Lower leg skin (tissue), 3 donors: ENCODE results near the gene RGS10.

Source experiments
- POLR2A ChIP-seq, 2 donors: fragments of 450-650 bp; IDR thresholded peaks; one replicate each; pipeline ENCODE4 v1.6.1; 2016 to 2017; ENCODE audit warnings: antibody characterized with exemption in 2 of 2, mild to moderate bottlenecking in 1 of 2, moderate library complexity in 1 of 2
- TF ChIP-seq, protein P1 (sequence below), 3 donors: fragments of 450-650 bp; IDR thresholded peaks; one replicate each; pipeline ENCODE4 v1.5.1; 2016; ENCODE audit warnings: antibody characterized with exemption in 3 of 3, mild to moderate bottlenecking in 3 of 3, moderate library complexity in 2 of 3

DNA sequence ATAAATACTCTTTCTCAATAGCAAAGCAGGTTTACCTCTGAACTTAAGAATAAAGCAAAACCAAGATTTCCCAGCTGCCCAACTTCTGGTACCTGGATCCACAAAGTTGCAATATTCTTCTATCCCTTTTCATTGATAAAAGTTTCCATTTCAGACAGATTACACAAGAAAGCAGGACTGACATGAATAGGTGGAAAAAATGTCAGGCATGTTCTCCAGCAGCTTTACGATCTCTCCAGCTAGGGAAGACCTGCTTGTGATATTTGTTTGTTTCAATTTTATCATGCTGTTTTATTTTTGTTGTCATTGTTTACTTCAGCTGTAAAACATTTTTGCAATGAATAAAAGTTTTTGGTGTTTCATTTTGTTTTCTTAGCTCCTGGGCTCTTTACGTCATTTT is 9.0 kb downstream of the RGS10 start:
- TF ChIP-seq, protein P1, sequence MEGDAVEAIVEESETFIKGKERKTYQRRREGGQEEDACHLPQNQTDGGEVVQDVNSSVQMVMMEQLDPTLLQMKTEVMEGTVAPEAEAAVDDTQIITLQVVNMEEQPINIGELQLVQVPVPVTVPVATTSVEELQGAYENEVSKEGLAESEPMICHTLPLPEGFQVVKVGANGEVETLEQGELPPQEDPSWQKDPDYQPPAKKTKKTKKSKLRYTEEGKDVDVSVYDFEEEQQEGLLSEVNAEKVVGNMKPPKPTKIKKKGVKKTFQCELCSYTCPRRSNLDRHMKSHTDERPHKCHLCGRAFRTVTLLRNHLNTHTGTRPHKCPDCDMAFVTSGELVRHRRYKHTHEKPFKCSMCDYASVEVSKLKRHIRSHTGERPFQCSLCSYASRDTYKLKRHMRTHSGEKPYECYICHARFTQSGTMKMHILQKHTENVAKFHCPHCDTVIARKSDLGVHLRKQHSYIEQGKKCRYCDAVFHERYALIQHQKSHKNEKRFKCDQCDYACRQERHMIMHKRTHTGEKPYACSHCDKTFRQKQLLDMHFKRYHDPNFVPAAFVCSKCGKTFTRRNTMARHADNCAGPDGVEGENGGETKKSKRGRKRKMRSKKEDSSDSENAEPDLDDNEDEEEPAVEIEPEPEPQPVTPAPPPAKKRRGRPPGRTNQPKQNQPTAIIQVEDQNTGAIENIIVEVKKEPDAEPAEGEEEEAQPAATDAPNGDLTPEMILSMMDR (IDR thresholded peaks at IDR 0.05), result no peak
- TF ChIP-seq POLR2A (IDR thresholded peaks at IDR 0.05), result no peak
